ENCODE measurements around the gene WDR93. TPM values are rescaled to one million over a fixed set of nuclear protein-coding genes. Genes with fewer than 3 reads are reported as not detected.

The WDR93 gene
- total and polyA plus RNA-seq, 2 of the 4 experiments (the other 2 are of a cell fraction) = not detected

- Histone ChIP-seq H3K4me3 (ENCODE audit: insufficient read depth, low read depth, low read length) (no peak overlapping the region), H2AK5ac (ENCODE audit: low read depth, low read length) (no peak overlapping the region), H2BK15ac (ENCODE audit: low read depth, low read length) (no peak overlapping the region), H2BK20ac (ENCODE audit: low read depth, low read length) (no peak overlapping the region), H4K91ac (ENCODE audit: insufficient read depth, low read depth, low read length) (no peak overlapping the region), H3K4ac (ENCODE audit: low read depth, low read length) (no peak overlapping the region), H2BK120ac (ENCODE audit: low read depth, low read length) (no peak overlapping the region), H3K27ac (ENCODE audit: insufficient read depth, low read length) (no peak overlapping the region), H3K79me1 (ENCODE audit: low read depth in 1 of 2, low read length in 2 of 2) (no peaks in the 10 kb centered on the region), H3K9me1 (ENCODE audit: insufficient read depth, low read length) (0 out of 2 replicates have a peak, but pooled peaks cover 5% of the 10 kb centered on the region), H4K20me1 (ENCODE audit: insufficient read depth, low read length) (no peaks in the 10 kb centered on the region), H4K5ac (ENCODE audit: low read depth, low read length) (no peak overlapping the region), H3K4me1 (ENCODE audit: control insufficient read depth, insufficient read depth, low read length) (peaks cover 5% of the 10 kb centered on the region), H3K18ac (ENCODE audit: low read depth, low read length) (no peak overlapping the region), H3K4me2 (ENCODE audit: low read depth, low read length) (no peak overlapping the region), H2AFZ (replicated peaks; ENCODE audit: low read length, poor library complexity) (no peak overlapping the region), H3K9ac (ENCODE audit: low read depth, low read length) (no peak overlapping the region), H3K23ac (ENCODE audit: low read depth, low read length) (no peak overlapping the region), H3K27me3 (ENCODE audit: control insufficient read depth, insufficient read depth, low read length) (no peaks in the 10 kb centered on the region), H3K36me3 (ENCODE audit: control insufficient read depth, insufficient read depth, low read length) (peaks cover 30% of the 10 kb centered on the region), H2BK5ac (ENCODE audit: low read depth, low read length, poor library complexity, severe bottlenecking) (no peak overlapping the region), H4K8ac (ENCODE audit: low read depth in 2 of 2, low read length in 2 of 2) (no peak overlapping the region), H3K9me3 (ENCODE audit: control insufficient read depth, insufficient read depth, low read length) (peaks cover 3% of the 10 kb centered on the region; the same call in 1 of the 2 replicates), H3K14ac (replicated peaks; ENCODE audit: low read depth, low read length) (no peak overlapping the region), H3K56ac (ENCODE audit: extremely low read depth, insufficient read depth, low read length) (no peak overlapping the region), H2AK9ac (replicated peaks; ENCODE audit: low read depth, low read length, poor library complexity) (no peak overlapping the region)
- dilution Hi-C loops (cut with HindIII; ENCODE audit: low sequenced_read_pairs, unreplicated experiment) (no loop called here), intact Hi-C loops (cut with micrococcal nuclease) (no loop called here), in situ Hi-C loops (cut with MboI; ENCODE audit: low sequenced_read_pairs) (no loop called here)
- ATAC-seq (ENCODE audit: low read depth) (no peak), DNase-seq (no peak)
- ChIA-PET CTCF (no interaction called here), POLR2A (ENCODE audit: unreplicated experiment) (no interaction called here)
- no peak for TF ChIP-seq POLR2A (IDR thresholded peaks at IDR 0.05; ENCODE audit: low read depth, low read length)
- TF ChIP-seq CEBPB (IDR thresholded peaks at IDR 0.05; ENCODE audit: low read depth, low read length) = no peak
- no peak for TF ChIP-seq RFX5 (IDR thresholded peaks at IDR 0.05; ENCODE audit: low read depth, low read length)
- no peak for TF ChIP-seq MAFK (IDR thresholded peaks at IDR 0.05; ENCODE audit: low read depth, low read length)
- no peak for TF ChIP-seq FOS (IDR thresholded peaks at IDR 0.05; ENCODE audit: low read depth, low read length)
- no peak for TF ChIP-seq NFE2L2 (IDR thresholded peaks at IDR 0.05; ENCODE audit: low read depth, low read length)
- no peak for TF ChIP-seq RCOR1 (IDR thresholded peaks at IDR 0.05; ENCODE audit: insufficient replicate concordance, low read length)
- no TSS peak for BruUV-seq (replicated peaks)
- 98% methylated on average over 9 of the region's 16 CpGs; no CpG with 5 or more reads in 1 of the 2 experiments for WGBS, 2 experiments (ENCODE audit: extremely low coverage in 2 of 2, insufficient read length in 1 of 2)
Observed at GRCh38 chr15:89790661-89791060, 100.0 kb downstream of the WDR93 start.

Data from IMR-90 (cell line).